CD4-positive, alpha-beta T cell (primary cell): Measurements from ENCODE around the gene DCDC2C. TPM values are rescaled to one million over a fixed set of nuclear protein-coding genes. Genes with fewer than 3 reads are reported as not detected.

ENCODE experiments used
- ATAC-seq: fragments of 200-7000 bp; cut with Tn5 transposase; one replicate; pipeline ENCODE4 v1.10.0; 2022; ENCODE audit warnings: mild to moderate bottlenecking; ENCODE audit not compliant: poor library complexity
- CTCF ChIA-PET: fragments of 350-600 bp; sonication (Branson Sonifier 250); formaldehyde crosslinking; loops from one replicate; lab custom pipeline; 2021; ENCODE audit warnings: antibody characterized with exemption, inconsistent platforms; lab: Charles Lee
- POLR2A ChIA-PET: fragments of 350-600 bp; sonication (Branson Sonifier 250); formaldehyde crosslinking; loops from one replicate; lab custom pipeline; 2021; ENCODE audit warnings: antibody characterized with exemption, inconsistent platforms; lab: Charles Lee
- DNase-seq, 14 experiments: peaks; one replicate each; pipeline ENCODE4 v3.0.0-alpha.2; 2013 to 2020; ENCODE audit warnings: mixed read lengths in 2 of 14
- H3K27ac ChIP-seq, 2 donors: one replicate each; pipeline versions ENCODE4 v1.5.1 to v1.7.0; 2013; ENCODE audit warnings: low read length in 2 of 2, low read depth in 1 of 2, mild to moderate bottlenecking in 1 of 2
- H3K27me3 ChIP-seq, 2 experiments: 1 replicate in 1 of 2; 2 replicates in 1 of 2; pipeline versions ENCODE4 v1.6.1 to v1.7.0; 2013; ENCODE audit warnings: low read length in 2 of 2, control low read depth in 1 of 2, mild to moderate bottlenecking in 1 of 2, moderate library complexity in 1 of 2; ENCODE audit not compliant: insufficient read depth in 2 of 2, control insufficient read depth in 1 of 2
- H3K36me3 ChIP-seq: one replicate; pipeline ENCODE4 v1.6.1; 2013; ENCODE audit warnings: low read length, control low read depth; ENCODE audit not compliant: insufficient read depth
- H3K4me1 ChIP-seq: one replicate; pipeline ENCODE4 v1.6.1; 2013; ENCODE audit warnings: low read length, control low read depth; ENCODE audit not compliant: insufficient read depth
- H3K4me3 ChIP-seq: one replicate; pipeline ENCODE4 v1.5.1; 2013; ENCODE audit warnings: mild to moderate bottlenecking, low read length, moderate library complexity
- H3K9me3 ChIP-seq, 2 experiments: 1 replicate in 1 of 2; 2 replicates in 1 of 2; pipeline versions ENCODE4 v1.6.1 to v1.7.0; 2013; ENCODE audit warnings: low read length in 2 of 2, mild to moderate bottlenecking in 2 of 2, control low read depth in 1 of 2, moderate library complexity in 1 of 2; ENCODE audit not compliant: control insufficient read depth in 1 of 2, insufficient read depth in 1 of 2
- H3K27ac Mint-ChIP-seq: one replicate; pipeline ENCODE4 v1.8.0; 2020; ENCODE audit warnings: mixed read lengths
- H3K27me3 Mint-ChIP-seq: one replicate; pipeline ENCODE4 v1.8.0; 2021; ENCODE audit warnings: mixed read lengths
- H3K36me3 Mint-ChIP-seq: one replicate; pipeline ENCODE4 v1.8.0; 2021; ENCODE audit warnings: low read depth, mixed read lengths
- H3K4me1 Mint-ChIP-seq: one replicate; pipeline ENCODE4 v1.8.0; 2021; ENCODE audit warnings: low read depth, mixed read lengths
- H3K4me3 Mint-ChIP-seq: one replicate; pipeline ENCODE4 v1.8.0; 2020; ENCODE audit warnings: mild to moderate bottlenecking, mixed read lengths
- H3K9me3 Mint-ChIP-seq: one replicate; pipeline ENCODE4 v1.8.0; 2020; ENCODE audit warnings: mixed read lengths
- intact Hi-C, 2 experiments: fragments of 100-400 bp; cut with DNase I in 1 of 2; cut with micrococcal nuclease in 1 of 2; formaldehyde crosslinking; loops; one replicate each; pipeline versions ENCODE4 v1.15.1 to v1.9.0; 2023 to 2025; cut with DNase I, micrococcal nuclease
- total RNA-seq, 174 experiments: library from RNA in 2 of 174; stranded (reverse) in 2 of 174; gene quantifications; one replicate each; pipeline ENCODE4 v1.2.3 and lab custom pipeline; 2021 to 2026
- TF ChIP-seq, protein P1 (sequence below): fragments of 200-600 bp; IDR thresholded peaks from one replicate; pipeline ENCODE4 v1.8.0; 2022; ENCODE audit warnings: antibody characterized with exemption, mild to moderate bottlenecking

Gene DCDC2C
- total RNA-seq, 2 experiments from 2014 or later: not detected

DNA sequence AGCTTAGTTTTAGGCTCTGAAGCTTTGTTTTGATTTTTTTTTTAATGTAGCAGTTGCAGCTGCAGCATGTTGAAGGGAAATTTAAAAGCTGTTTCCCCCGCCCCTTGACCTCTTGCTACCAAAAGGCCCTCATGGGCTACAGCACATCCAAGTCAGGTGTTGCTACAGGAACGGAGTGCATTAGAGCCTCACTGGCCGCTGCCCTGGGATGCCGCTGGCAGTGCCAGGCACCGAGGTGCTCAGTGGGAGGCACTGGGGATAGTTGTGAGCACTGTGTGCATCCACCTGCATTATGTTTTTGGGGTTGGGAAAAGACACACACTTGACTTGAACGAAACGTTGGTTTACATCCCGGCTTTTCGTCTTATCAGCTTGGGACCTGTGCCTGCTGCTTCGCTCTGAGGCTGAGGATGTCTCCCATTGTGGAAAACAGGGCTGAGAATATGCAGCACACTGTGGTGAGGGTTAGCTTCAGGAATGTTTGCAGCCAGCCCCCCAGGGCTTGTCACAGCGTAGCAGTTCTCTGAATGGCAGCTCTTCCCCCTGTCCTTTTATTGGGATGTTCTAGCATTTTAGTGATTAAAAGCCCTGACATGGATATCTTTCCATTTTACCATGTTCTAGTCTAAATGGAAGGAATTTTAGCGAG, 24.1 kb downstream of the DCDC2C start:
- Histone ChIP-seq H3K27ac (no peak overlapping the region), H3K4me1 (no peaks in the 10 kb centered on the region), H3K9me3 (peaks cover 0 to 12% of the 10 kb centered on the region in 2 experiments), H3K36me3 (no peaks in the 10 kb centered on the region), H3K4me3 (no peak overlapping the region), H3K27me3 (no peaks in the 10 kb centered on the region)
- Mint-ChIP-seq H3K9me3 (no peaks in the 10 kb centered on the region), H3K4me3 (no peak overlapping the region), H3K27me3 (peaks cover 31% of the 10 kb centered on the region), H3K36me3 (no peaks in the 10 kb centered on the region), H3K4me1 (no peaks in the 10 kb centered on the region), H3K27ac (no peak overlapping the region)
- DNase-seq (no peak), ATAC-seq (no peak)
- POLR2A ChIA-PET: no interaction called here
- TF ChIP-seq, protein P1, sequence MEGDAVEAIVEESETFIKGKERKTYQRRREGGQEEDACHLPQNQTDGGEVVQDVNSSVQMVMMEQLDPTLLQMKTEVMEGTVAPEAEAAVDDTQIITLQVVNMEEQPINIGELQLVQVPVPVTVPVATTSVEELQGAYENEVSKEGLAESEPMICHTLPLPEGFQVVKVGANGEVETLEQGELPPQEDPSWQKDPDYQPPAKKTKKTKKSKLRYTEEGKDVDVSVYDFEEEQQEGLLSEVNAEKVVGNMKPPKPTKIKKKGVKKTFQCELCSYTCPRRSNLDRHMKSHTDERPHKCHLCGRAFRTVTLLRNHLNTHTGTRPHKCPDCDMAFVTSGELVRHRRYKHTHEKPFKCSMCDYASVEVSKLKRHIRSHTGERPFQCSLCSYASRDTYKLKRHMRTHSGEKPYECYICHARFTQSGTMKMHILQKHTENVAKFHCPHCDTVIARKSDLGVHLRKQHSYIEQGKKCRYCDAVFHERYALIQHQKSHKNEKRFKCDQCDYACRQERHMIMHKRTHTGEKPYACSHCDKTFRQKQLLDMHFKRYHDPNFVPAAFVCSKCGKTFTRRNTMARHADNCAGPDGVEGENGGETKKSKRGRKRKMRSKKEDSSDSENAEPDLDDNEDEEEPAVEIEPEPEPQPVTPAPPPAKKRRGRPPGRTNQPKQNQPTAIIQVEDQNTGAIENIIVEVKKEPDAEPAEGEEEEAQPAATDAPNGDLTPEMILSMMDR: no peak
- CTCF ChIA-PET: interaction anchor here (1.1 to 1.9 kb wide), 2 partner anchors 21 to 53 kb away, joined by 3 to 5 read pairs; no protein-coding TSS in a partner anchor
- intact Hi-C loops: no loop called here

DNA sequence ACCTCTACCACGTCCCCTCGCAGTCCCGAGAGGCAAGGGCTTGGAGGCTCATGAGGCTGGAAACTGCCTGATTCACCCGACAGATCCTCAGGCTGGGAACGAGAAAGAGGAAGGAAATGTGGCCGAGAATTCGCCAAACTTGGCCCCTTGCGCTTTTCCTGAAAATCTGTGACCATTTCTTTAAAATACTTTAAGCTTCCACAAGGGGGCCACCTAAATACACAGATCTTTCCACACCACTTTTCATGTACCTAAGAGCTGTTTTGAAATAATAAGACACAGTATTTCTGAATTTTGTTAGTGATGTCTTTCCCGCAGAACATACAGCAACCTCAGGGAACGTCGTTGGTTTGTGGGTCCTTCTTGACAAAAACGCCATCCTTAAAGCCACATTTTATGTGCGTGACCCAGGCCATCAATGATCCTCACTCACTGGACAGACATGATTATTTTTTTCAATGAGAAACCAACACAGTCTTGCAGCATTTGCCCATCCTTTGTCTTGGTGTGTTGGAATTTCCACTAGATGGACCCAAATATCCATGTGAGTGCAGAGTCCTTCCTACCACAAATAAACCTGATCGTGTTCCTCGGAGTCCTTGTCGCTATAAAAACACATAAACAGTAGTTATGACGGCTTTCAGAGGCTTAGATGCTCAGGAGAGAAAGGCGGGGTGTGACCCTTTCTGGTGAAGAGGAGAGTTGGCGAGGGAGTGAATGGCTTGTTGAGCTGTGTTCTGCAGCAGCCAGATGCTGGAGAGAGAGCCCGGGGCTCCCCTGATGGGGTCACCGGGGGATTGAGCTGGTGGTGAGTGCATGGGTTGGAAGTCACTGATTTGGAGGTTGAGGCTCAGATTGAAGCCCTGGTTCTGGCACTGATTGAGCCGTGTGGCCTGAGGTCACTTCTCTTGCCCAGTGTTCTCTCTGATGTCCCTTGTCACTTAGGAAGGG, 25.0 kb downstream of the DCDC2C start:
- intact Hi-C loops: no loop called here
- Histone ChIP-seq H3K36me3 (no peaks in the 10 kb centered on the region), H3K27ac (no peak overlapping the region), H3K4me3 (no peak overlapping the region), H3K27me3 (no peaks in the 10 kb centered on the region), H3K9me3 (peaks cover 0 to 10% of the 10 kb centered on the region in 2 experiments), H3K4me1 (no peaks in the 10 kb centered on the region)
- TF ChIP-seq, protein P1: no peak
- no peaks in the 10 kb centered on the region for H3K9me3 Mint-ChIP-seq
- ChIA-PET POLR2A (no interaction called here), CTCF (interaction anchor here (1.1 to 1.9 kb wide), 2 partner anchors 22 to 52 kb away, joined by 3 to 5 read pairs; no protein-coding TSS in a partner anchor)
- H3K4me3 Mint-ChIP-seq: no peak overlapping the region
- no peak for ATAC-seq
- no peaks in the 10 kb centered on the region for H3K4me1 Mint-ChIP-seq
- DNase-seq: peak in 2 of 14 experiments; percentile 5 to 8
- H3K27me3 Mint-ChIP-seq: peaks cover 26% of the 10 kb centered on the region
- no peak overlapping the region for H3K27ac Mint-ChIP-seq
- no peaks in the 10 kb centered on the region for H3K36me3 Mint-ChIP-seq

- TF ChIP-seq, protein P1: no peak
- ChIA-PET POLR2A (no interaction called here), CTCF (interaction anchor here (1.9 kb wide), 1 partner anchor 52 kb away, joined by 5 read pairs; no protein-coding TSS in a partner anchor)
- Mint-ChIP-seq H3K4me1 (no peaks in the 10 kb centered on the region), H3K36me3 (no peaks in the 10 kb centered on the region), H3K27ac (no peak overlapping the region), H3K9me3 (no peaks in the 10 kb centered on the region), H3K27me3 (peaks cover 21% of the 10 kb centered on the region), H3K4me3 (no peak overlapping the region)
- Histone ChIP-seq H3K27ac (no peak overlapping the region), H3K4me3 (no peak overlapping the region), H3K27me3 (no peaks in the 10 kb centered on the region), H3K4me1 (no peaks in the 10 kb centered on the region), H3K9me3 (peaks cover 0 to 8% of the 10 kb centered on the region in 2 experiments), H3K36me3 (no peaks in the 10 kb centered on the region)
- ATAC-seq: no peak
- no peak for DNase-seq
- intact Hi-C loops: no loop called here
Measured at GRCh38 chr2:3729055-3729448, 25.7 kb downstream of the DCDC2C start.
